Activated CD4-positive, alpha-beta T cell treated with anti-CD3 and anti-CD28 coated beads, Interleukin-2, Interleukin-6, amounts not matched to agents 100 ng/mL and 50 ng/mL, durations not matched to agents 16 hours and 8 hours (primary cell): ENCODE measurements around the gene GRM1.

Source experiments
- DNase-seq: peaks from one replicate; pipeline ENCODE4 v3.0.0-alpha.2; 2020

Gene GRM1

GRCh38 chr6:146337376-146337775 lies 308.5 kb downstream of the GRM1 start:
- no peak for DNase-seq

GRCh38 chr6:146339716-146340115 lies 310.9 kb downstream of the GRM1 start:
- DNase-seq = no peak

- DNase-seq = no peak
Measured at GRCh38 chr6:146341493-146342230, 312.8 kb downstream of the GRM1 start.

GRCh38 chr6:146345598-146345997 lies 316.7 kb downstream of the GRM1 start:
- no peak for DNase-seq

- no peak for DNase-seq
Measured at GRCh38 chr6:146347090-146347489, 318.2 kb downstream of the GRM1 start.

- DNase-seq = no peak
Measured at GRCh38 chr6:146347690-146348089, 318.8 kb downstream of the GRM1 start.

GRCh38 chr6:146351018-146351417 lies 322.2 kb downstream of the GRM1 start:
- no peak for DNase-seq

GRCh38 chr6:146352163-146352562 lies 323.3 kb downstream of the GRM1 start:
- DNase-seq = no peak

GRCh38 chr6:146354451-146354850 lies 325.6 kb downstream of the GRM1 start:
- DNase-seq = no peak

GRCh38 chr6:146355521-146356100 lies 326.7 kb downstream of the GRM1 start:
- no peak for DNase-seq

- DNase-seq = peak; percentile 68
Measured at GRCh38 chr6:146357578-146358430, 328.9 kb downstream of the GRM1 start.

GRCh38 chr6:146358431-146359046 lies 329.7 kb downstream of the GRM1 start:
- DNase-seq = peak; percentile 37

- no peak for DNase-seq
Measured at GRCh38 chr6:146359131-146359530, 330.3 kb downstream of the GRM1 start.

- DNase-seq = no peak
Measured at GRCh38 chr6:146361128-146361924, 332.5 kb downstream of the GRM1 start.

- DNase-seq = no peak
Measured at GRCh38 chr6:146363838-146364607, 335.2 kb downstream of the GRM1 start.

GRCh38 chr6:146364816-146365594 lies 336.1 kb downstream of the GRM1 start:
- peak; percentile 10 for DNase-seq

GRCh38 chr6:146367061-146367460 lies 338.2 kb downstream of the GRM1 start:
- no peak for DNase-seq

- DNase-seq = no peak
Measured at GRCh38 chr6:146369866-146370265, 341.0 kb downstream of the GRM1 start.

- no peak for DNase-seq
Measured at GRCh38 chr6:146381486-146381885, 352.6 kb downstream of the GRM1 start.

GRCh38 chr6:146388736-146389364 lies 360.0 kb downstream of the GRM1 start:
- DNase-seq = no peak
